Measurements from ENCODE around the gene GPRC5C. TPM values are rescaled to one million over a fixed set of nuclear protein-coding genes. Genes with fewer than 3 reads are reported as not detected.

Gene GPRC5C
- total RNA-seq, 1 donor from 2014 or later = 24.7 TPM

GRCh38 chr17:74450925-74451403 lies 19.1 kb downstream of the GPRC5C start:
- no peaks in the 10 kb centered on the region for H3K9me3 Mint-ChIP-seq (ENCODE audit: unreplicated experiment)
- peaks cover 8% of the 10 kb centered on the region for H3K36me3 Mint-ChIP-seq (ENCODE audit: low read depth, unreplicated experiment)
- TF ChIP-seq, protein P1, sequence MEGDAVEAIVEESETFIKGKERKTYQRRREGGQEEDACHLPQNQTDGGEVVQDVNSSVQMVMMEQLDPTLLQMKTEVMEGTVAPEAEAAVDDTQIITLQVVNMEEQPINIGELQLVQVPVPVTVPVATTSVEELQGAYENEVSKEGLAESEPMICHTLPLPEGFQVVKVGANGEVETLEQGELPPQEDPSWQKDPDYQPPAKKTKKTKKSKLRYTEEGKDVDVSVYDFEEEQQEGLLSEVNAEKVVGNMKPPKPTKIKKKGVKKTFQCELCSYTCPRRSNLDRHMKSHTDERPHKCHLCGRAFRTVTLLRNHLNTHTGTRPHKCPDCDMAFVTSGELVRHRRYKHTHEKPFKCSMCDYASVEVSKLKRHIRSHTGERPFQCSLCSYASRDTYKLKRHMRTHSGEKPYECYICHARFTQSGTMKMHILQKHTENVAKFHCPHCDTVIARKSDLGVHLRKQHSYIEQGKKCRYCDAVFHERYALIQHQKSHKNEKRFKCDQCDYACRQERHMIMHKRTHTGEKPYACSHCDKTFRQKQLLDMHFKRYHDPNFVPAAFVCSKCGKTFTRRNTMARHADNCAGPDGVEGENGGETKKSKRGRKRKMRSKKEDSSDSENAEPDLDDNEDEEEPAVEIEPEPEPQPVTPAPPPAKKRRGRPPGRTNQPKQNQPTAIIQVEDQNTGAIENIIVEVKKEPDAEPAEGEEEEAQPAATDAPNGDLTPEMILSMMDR (IDR thresholded peaks at IDR 0.05; ENCODE audit: unreplicated experiment) = no peak
- H3K4me1 Mint-ChIP-seq (ENCODE audit: unreplicated experiment) = peaks cover 8% of the 10 kb centered on the region
- H3K27me3 Mint-ChIP-seq (ENCODE audit: unreplicated experiment) = peaks cover 13% of the 10 kb centered on the region
- H3K27ac Mint-ChIP-seq (ENCODE audit: unreplicated experiment) = no peak overlapping the region
- DNase-seq (ENCODE audit: low spot score) = no peak
- H3K4me3 Mint-ChIP-seq (ENCODE audit: unreplicated experiment) = no peak overlapping the region

DNA sequence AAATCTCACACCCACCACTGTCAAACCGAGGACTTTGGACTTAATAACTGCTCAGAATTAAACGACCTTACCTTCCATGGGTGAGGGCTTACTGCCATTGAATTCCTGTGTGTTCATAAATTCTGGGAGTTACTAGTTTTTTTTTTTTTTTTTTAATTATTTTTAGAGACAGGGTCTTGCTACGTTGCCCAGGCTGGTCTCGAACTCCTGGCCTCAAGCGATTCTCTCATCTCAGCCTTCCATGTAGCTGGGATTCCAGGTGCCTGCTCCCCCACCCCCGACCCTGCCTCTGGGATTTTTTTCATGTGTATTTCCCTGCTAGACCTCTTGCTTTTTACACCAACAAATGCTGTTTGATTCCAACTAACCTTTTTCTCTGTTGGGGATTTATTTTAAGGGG lies 19.7 kb downstream of the GPRC5C start:
- no peak for DNase-seq (ENCODE audit: low spot score)
- peaks cover 8% of the 10 kb centered on the region for H3K4me1 Mint-ChIP-seq (ENCODE audit: unreplicated experiment)
- no peak overlapping the region for H3K4me3 Mint-ChIP-seq (ENCODE audit: unreplicated experiment)
- H3K27ac Mint-ChIP-seq (ENCODE audit: unreplicated experiment) = no peak overlapping the region
- H3K9me3 Mint-ChIP-seq (ENCODE audit: unreplicated experiment) = no peaks in the 10 kb centered on the region
- H3K27me3 Mint-ChIP-seq (ENCODE audit: unreplicated experiment) = peaks cover 11% of the 10 kb centered on the region
- TF ChIP-seq, protein P1 (IDR thresholded peaks at IDR 0.05; ENCODE audit: unreplicated experiment) = no peak
- H3K36me3 Mint-ChIP-seq (ENCODE audit: low read depth, unreplicated experiment) = peaks cover 8% of the 10 kb centered on the region

DNA sequence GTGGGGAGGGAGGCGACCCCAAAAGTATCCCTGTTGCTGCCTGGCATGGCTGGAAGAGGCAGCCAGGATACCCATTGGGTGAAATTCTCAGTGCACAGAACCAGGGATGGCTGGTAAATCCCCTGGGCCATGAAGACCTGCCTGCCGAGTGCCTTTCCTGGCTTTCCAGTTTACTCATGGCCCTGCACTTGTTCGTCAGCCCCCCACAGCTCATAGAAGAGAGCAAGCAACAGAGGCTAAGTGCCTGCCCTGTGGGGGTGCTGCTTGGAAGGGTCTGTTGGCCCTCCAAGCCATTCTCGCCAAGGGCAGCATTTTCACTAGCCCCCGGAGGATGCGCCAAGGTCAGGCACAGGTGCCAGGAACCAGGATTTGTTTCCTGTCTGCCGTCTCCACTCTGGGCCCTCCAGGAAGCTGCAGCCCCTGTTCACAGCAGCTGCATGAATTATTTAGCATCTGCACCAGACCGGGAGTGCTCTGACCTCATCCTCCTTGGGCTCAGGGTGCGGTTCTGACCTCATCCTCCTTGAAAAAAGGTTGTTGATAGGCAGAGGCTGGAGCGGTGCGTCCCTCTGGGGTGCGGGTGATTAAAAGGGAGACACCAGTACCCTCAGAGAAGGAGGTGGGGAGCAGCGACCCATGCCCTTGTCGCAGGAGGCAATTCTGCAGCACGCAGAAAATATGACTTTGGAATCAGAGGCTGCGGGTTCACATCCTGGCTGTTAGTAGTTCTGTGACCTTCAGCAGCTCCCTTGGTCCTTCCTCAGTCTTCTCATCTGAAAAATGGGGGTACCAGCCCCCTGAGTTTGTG lies 20.3 kb downstream of the GPRC5C start:
- H3K27ac Mint-ChIP-seq (ENCODE audit: unreplicated experiment) = no peak overlapping the region
- TF ChIP-seq, protein P1 (IDR thresholded peaks at IDR 0.05; ENCODE audit: unreplicated experiment) = no peak
- no peak for DNase-seq (ENCODE audit: low spot score)
- no peak overlapping the region for H3K4me3 Mint-ChIP-seq (ENCODE audit: unreplicated experiment)
- no peaks in the 10 kb centered on the region for H3K9me3 Mint-ChIP-seq (ENCODE audit: unreplicated experiment)
- H3K36me3 Mint-ChIP-seq (ENCODE audit: low read depth, unreplicated experiment) = peaks cover 8% of the 10 kb centered on the region
- H3K27me3 Mint-ChIP-seq (ENCODE audit: unreplicated experiment) = peaks cover 11% of the 10 kb centered on the region
- peaks cover 8% of the 10 kb centered on the region for H3K4me1 Mint-ChIP-seq (ENCODE audit: unreplicated experiment)

GRCh38 chr17:74452841-74453661 lies 21.2 kb downstream of the GPRC5C start:
- no peak for DNase-seq (ENCODE audit: low spot score)
- H3K27ac Mint-ChIP-seq (ENCODE audit: unreplicated experiment) = no peak overlapping the region
- H3K9me3 Mint-ChIP-seq (ENCODE audit: unreplicated experiment) = no peaks in the 10 kb centered on the region
- peaks cover 8% of the 10 kb centered on the region for H3K4me1 Mint-ChIP-seq (ENCODE audit: unreplicated experiment)
- no peak overlapping the region for H3K4me3 Mint-ChIP-seq (ENCODE audit: unreplicated experiment)
- H3K36me3 Mint-ChIP-seq (ENCODE audit: low read depth, unreplicated experiment) = peaks cover 4% of the 10 kb centered on the region
- TF ChIP-seq, protein P1 (IDR thresholded peaks at IDR 0.05; ENCODE audit: unreplicated experiment) = no peak
- H3K27me3 Mint-ChIP-seq (ENCODE audit: unreplicated experiment) = peaks cover 11% of the 10 kb centered on the region

All from endothelial cell (in vitro differentiated cells).